Measurements from ENCODE around the gene OSBPL1A. TPM values are rescaled to one million over a fixed set of nuclear protein-coding genes. Genes with fewer than 3 reads are reported as not detected.

OSBPL1A gene
- total and polyA plus RNA-seq, 2 of the 8 experiments (the other 6 are each of a cell fraction or from before 2014, with no cell fraction given), result 53.2 to 74.9 TPM

GRCh38 chr18:24265502-24266064, 132.0 kb downstream of the OSBPL1A start (continued):
- TF ChIP-seq CHD7 (IDR thresholded peaks at IDR 0.05; ENCODE audit: insufficient replicate concordance, low read length) (no peak), CTBP2 (IDR thresholded peaks at IDR 0.05; ENCODE audit: borderline replicate concordance, insufficient read depth, insufficient read length, low read length) (no peak), TAF1 (IDR thresholded peaks at IDR 0.05; ENCODE audit: low read depth, low read length) (no peak), RXRA (IDR thresholded peaks at IDR 0.05; ENCODE audit: insufficient read depth, low read depth, low read length) (no peak)
